Activated naive CD4-positive, alpha-beta T cell treated with anti-CD3 and anti-CD28 coated beads for 36 hours (primary cell): Measurements from ENCODE around the gene LMF1. TPM values are rescaled to one million over a fixed set of nuclear protein-coding genes. Genes with fewer than 3 reads are reported as not detected.
"Not testable (repeated sequence)": the region's sequence is repeated elsewhere in the genome, so short reads cannot be mapped to it uniquely, and the experiment has no call there.

Source experiments
- CTCF ChIA-PET: fragments of 350-600 bp; sonication (Branson Sonifier 250); formaldehyde crosslinking; loops from one replicate; lab custom pipeline; 2021; ENCODE audit warnings: antibody characterized with exemption; lab: Charles Lee
- DNase-seq: peaks from one replicate; pipeline ENCODE4 v3.0.0-alpha.2; 2020
- H3K27ac Mint-ChIP-seq: one replicate; pipeline ENCODE4 v1.8.0; 2021; ENCODE audit warnings: mild to moderate bottlenecking, mixed read lengths
- H3K27me3 Mint-ChIP-seq: one replicate; pipeline ENCODE4 v1.8.0; 2021; ENCODE audit warnings: low read depth, mixed read lengths
- H3K36me3 Mint-ChIP-seq: one replicate; pipeline ENCODE4 v1.8.0; 2021; ENCODE audit warnings: low read depth, mixed read lengths
- H3K4me1 Mint-ChIP-seq: one replicate; pipeline ENCODE4 v1.8.0; 2021; ENCODE audit warnings: low read depth, mixed read lengths
- H3K4me3 Mint-ChIP-seq: one replicate; pipeline ENCODE4 v1.8.0; 2021; ENCODE audit warnings: mild to moderate bottlenecking, moderate library complexity, mixed read lengths
- H3K9me3 Mint-ChIP-seq: one replicate; pipeline ENCODE4 v1.8.0; 2021; ENCODE audit warnings: mixed read lengths
- intact Hi-C: fragments of 100-400 bp; cut with micrococcal nuclease; formaldehyde crosslinking; loops from one replicate; pipeline ENCODE4 v1.15.1; 2023
- total RNA-seq, 2 experiments: library from RNA; stranded (reverse); gene quantifications; one replicate each; pipeline ENCODE4 v1.2.3, GENCODE V29; 2021

The LMF1 gene
- total RNA-seq, 2 experiments from 2014 or later = 11.5 to 12.3 TPM

- H3K4me3 Mint-ChIP-seq, H3K9me3 Mint-ChIP-seq, DNase-seq, H3K4me1 Mint-ChIP-seq, H3K27ac Mint-ChIP-seq, CTCF ChIA-PET, intact Hi-C loops, H3K27me3 Mint-ChIP-seq: not testable (repeated sequence)
- peaks cover 14% of the 10 kb centered on the region for H3K36me3 Mint-ChIP-seq
Measured at GRCh38 chr16:947922-948303, 22.9 kb downstream of the LMF1 start.

- Mint-ChIP-seq H3K4me1 (peaks cover under 1% of the 10 kb centered on the region), H3K36me3 (peaks cover 19% of the 10 kb centered on the region), H3K27me3 (no peaks in the 10 kb centered on the region), H3K4me3 (no peak overlapping the region), H3K9me3 (peaks cover 9% of the 10 kb centered on the region), H3K27ac (no peak overlapping the region)
- CTCF ChIA-PET = no interaction called here
- intact Hi-C loops = no loop called here
- DNase-seq = no peak
Measured at GRCh38 chr16:947255-947921, 23.4 kb downstream of the LMF1 start.

GRCh38 chr16:946048-946395, 24.8 kb downstream of the LMF1 start:
- intact Hi-C loops = no loop called here
- Mint-ChIP-seq H3K4me1 (no peaks in the 10 kb centered on the region), H3K27me3 (no peaks in the 10 kb centered on the region), H3K36me3 (peaks cover 31% of the 10 kb centered on the region), H3K4me3 (no peak overlapping the region), H3K9me3 (peaks cover 23% of the 10 kb centered on the region), H3K27ac (no peak overlapping the region)
- no peak for DNase-seq
- CTCF ChIA-PET = no interaction called here

- Mint-ChIP-seq H3K36me3 (peaks cover 35% of the 10 kb centered on the region), H3K9me3 (peaks cover 24% of the 10 kb centered on the region), H3K27ac (no peak overlapping the region), H3K4me3 (no peak overlapping the region), H3K4me1 (no peaks in the 10 kb centered on the region), H3K27me3 (no peaks in the 10 kb centered on the region)
- intact Hi-C loops = no loop called here
- no peak for DNase-seq
- CTCF ChIA-PET = no interaction called here
Measured at GRCh38 chr16:945271-946047, 25.3 kb downstream of the LMF1 start.

- Mint-ChIP-seq H3K4me1 (no peaks in the 10 kb centered on the region), H3K36me3 (peaks cover 40% of the 10 kb centered on the region), H3K9me3 (peaks cover 24% of the 10 kb centered on the region), H3K4me3 (no peak overlapping the region), H3K27ac (no peak overlapping the region), H3K27me3 (no peaks in the 10 kb centered on the region)
- DNase-seq = no peak
- CTCF ChIA-PET = no interaction called here
- intact Hi-C loops = no loop called here
Measured at GRCh38 chr16:943971-944370, 26.8 kb downstream of the LMF1 start.

GRCh38 chr16:942436-943060, 28.2 kb downstream of the LMF1 start:
- H3K36me3 Mint-ChIP-seq = peaks cover 39% of the 10 kb centered on the region
- H3K27ac Mint-ChIP-seq = no peak overlapping the region
- no peak overlapping the region for H3K4me3 Mint-ChIP-seq
- intact Hi-C loops = no loop called here
- H3K9me3 Mint-ChIP-seq = peaks cover 24% of the 10 kb centered on the region
- no peak for DNase-seq
- no peaks in the 10 kb centered on the region for H3K27me3 Mint-ChIP-seq
- H3K4me1 Mint-ChIP-seq = no peaks in the 10 kb centered on the region
- CTCF ChIA-PET = no interaction called here

GRCh38 chr16:939941-940340, 30.8 kb downstream of the LMF1 start:
- DNase-seq = no peak
- no peak overlapping the region for H3K27ac Mint-ChIP-seq
- no peak overlapping the region for H3K4me3 Mint-ChIP-seq
- peaks cover 34% of the 10 kb centered on the region for H3K36me3 Mint-ChIP-seq
- H3K27me3 Mint-ChIP-seq = no peaks in the 10 kb centered on the region
- intact Hi-C loops = no loop called here
- H3K9me3 Mint-ChIP-seq = peaks cover 24% of the 10 kb centered on the region
- H3K4me1 Mint-ChIP-seq = no peaks in the 10 kb centered on the region
- CTCF ChIA-PET = interaction anchor here (0.6 kb wide), 1 partner anchor 146 kb away, joined by 3 read pairs; no protein-coding TSS in a partner anchor

- no peak for DNase-seq
Measured at GRCh38 chr16:939311-939710, 31.5 kb downstream of the LMF1 start.

GRCh38 chr16:938752-939151, 32.0 kb downstream of the LMF1 start:
- CTCF ChIA-PET = no interaction called here
- Mint-ChIP-seq H3K4me1 (no peaks in the 10 kb centered on the region), H3K9me3 (peaks cover 23% of the 10 kb centered on the region), H3K36me3 (peaks cover 28% of the 10 kb centered on the region), H3K27me3 (no peaks in the 10 kb centered on the region), H3K4me3 (no peak overlapping the region), H3K27ac (no peak overlapping the region)
- no peak for DNase-seq
- intact Hi-C loops = no loop called here

More at GRCh38 chr16:939311-939710, 31.5 kb downstream of the LMF1 start:
- Mint-ChIP-seq H3K4me3 (no peak overlapping the region), H3K4me1 (no peaks in the 10 kb centered on the region), H3K27me3 (no peaks in the 10 kb centered on the region), H3K27ac (no peak overlapping the region), H3K36me3 (peaks cover 32% of the 10 kb centered on the region), H3K9me3 (peaks cover 24% of the 10 kb centered on the region)
- intact Hi-C loops = no loop called here
- CTCF ChIA-PET = no interaction called here

- H3K27me3 Mint-ChIP-seq = no peaks in the 10 kb centered on the region
- peaks cover 21% of the 10 kb centered on the region for H3K9me3 Mint-ChIP-seq
- intact Hi-C loops = no loop called here
- H3K4me3 Mint-ChIP-seq = no peak overlapping the region
- DNase-seq = no peak
- no peaks in the 10 kb centered on the region for H3K4me1 Mint-ChIP-seq
- no peak overlapping the region for H3K27ac Mint-ChIP-seq
- peaks cover 26% of the 10 kb centered on the region for H3K36me3 Mint-ChIP-seq
- CTCF ChIA-PET = no interaction called here
Measured at GRCh38 chr16:938136-938535, 32.6 kb downstream of the LMF1 start.

GRCh38 chr16:937723-938122, 33.1 kb downstream of the LMF1 start:
- Mint-ChIP-seq H3K36me3 (peaks cover 23% of the 10 kb centered on the region), H3K27me3 (no peaks in the 10 kb centered on the region), H3K4me3 (no peak overlapping the region), H3K4me1 (no peaks in the 10 kb centered on the region), H3K27ac (no peak overlapping the region), H3K9me3 (peaks cover 18% of the 10 kb centered on the region)
- no peak for DNase-seq
- intact Hi-C loops = no loop called here
- CTCF ChIA-PET = no interaction called here

- intact Hi-C loops = no loop called here
- H3K4me1 Mint-ChIP-seq = no peaks in the 10 kb centered on the region
- peaks cover 20% of the 10 kb centered on the region for H3K36me3 Mint-ChIP-seq
- CTCF ChIA-PET = no interaction called here
- H3K4me3 Mint-ChIP-seq = no peak overlapping the region
- H3K27ac Mint-ChIP-seq = no peak overlapping the region
- no peak for DNase-seq
- no peaks in the 10 kb centered on the region for H3K27me3 Mint-ChIP-seq
- peaks cover 14% of the 10 kb centered on the region for H3K9me3 Mint-ChIP-seq
Measured at GRCh38 chr16:937311-937710, 33.5 kb downstream of the LMF1 start.

- DNase-seq = no peak
- Mint-ChIP-seq H3K27me3 (no peaks in the 10 kb centered on the region), H3K4me3 (no peak overlapping the region), H3K36me3 (peaks cover 5% of the 10 kb centered on the region), H3K27ac (no peak overlapping the region), H3K4me1 (no peaks in the 10 kb centered on the region), H3K9me3 (no peaks in the 10 kb centered on the region)
- intact Hi-C loops = no loop called here
- CTCF ChIA-PET = no interaction called here
Measured at GRCh38 chr16:935684-936083, 35.1 kb downstream of the LMF1 start.
